Activated naive CD4-positive, alpha-beta T cell treated with anti-CD3 and anti-CD28 coated beads, Interleukin-2, amount 50 U/mL, for 24 hours (primary cell): ENCODE measurements around the gene TRIM25.
"Not testable (repeated sequence)": the region's sequence is repeated elsewhere in the genome, so short reads cannot be mapped to it uniquely, and the experiment has no call there.

ENCODE experiments used
- H3K27ac Mint-ChIP-seq: one replicate; pipeline ENCODE4 v1.8.0; 2021; ENCODE audit warnings: mild to moderate bottlenecking, mixed read lengths
- H3K27me3 Mint-ChIP-seq: one replicate; pipeline ENCODE4 v1.8.0; 2021; ENCODE audit warnings: mixed read lengths
- H3K36me3 Mint-ChIP-seq: one replicate; pipeline ENCODE4 v1.8.0; 2021; ENCODE audit warnings: mixed read lengths
- H3K4me1 Mint-ChIP-seq: one replicate; pipeline ENCODE4 v1.8.0; 2021; ENCODE audit warnings: mixed read lengths
- H3K4me3 Mint-ChIP-seq: one replicate; pipeline ENCODE4 v1.8.0; 2021; ENCODE audit warnings: mild to moderate bottlenecking, mixed read lengths
- H3K9me3 Mint-ChIP-seq: one replicate; pipeline ENCODE4 v1.8.0; 2021; ENCODE audit warnings: mixed read lengths

The TRIM25 gene, protein sequence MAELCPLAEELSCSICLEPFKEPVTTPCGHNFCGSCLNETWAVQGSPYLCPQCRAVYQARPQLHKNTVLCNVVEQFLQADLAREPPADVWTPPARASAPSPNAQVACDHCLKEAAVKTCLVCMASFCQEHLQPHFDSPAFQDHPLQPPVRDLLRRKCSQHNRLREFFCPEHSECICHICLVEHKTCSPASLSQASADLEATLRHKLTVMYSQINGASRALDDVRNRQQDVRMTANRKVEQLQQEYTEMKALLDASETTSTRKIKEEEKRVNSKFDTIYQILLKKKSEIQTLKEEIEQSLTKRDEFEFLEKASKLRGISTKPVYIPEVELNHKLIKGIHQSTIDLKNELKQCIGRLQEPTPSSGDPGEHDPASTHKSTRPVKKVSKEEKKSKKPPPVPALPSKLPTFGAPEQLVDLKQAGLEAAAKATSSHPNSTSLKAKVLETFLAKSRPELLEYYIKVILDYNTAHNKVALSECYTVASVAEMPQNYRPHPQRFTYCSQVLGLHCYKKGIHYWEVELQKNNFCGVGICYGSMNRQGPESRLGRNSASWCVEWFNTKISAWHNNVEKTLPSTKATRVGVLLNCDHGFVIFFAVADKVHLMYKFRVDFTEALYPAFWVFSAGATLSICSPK

DNA sequence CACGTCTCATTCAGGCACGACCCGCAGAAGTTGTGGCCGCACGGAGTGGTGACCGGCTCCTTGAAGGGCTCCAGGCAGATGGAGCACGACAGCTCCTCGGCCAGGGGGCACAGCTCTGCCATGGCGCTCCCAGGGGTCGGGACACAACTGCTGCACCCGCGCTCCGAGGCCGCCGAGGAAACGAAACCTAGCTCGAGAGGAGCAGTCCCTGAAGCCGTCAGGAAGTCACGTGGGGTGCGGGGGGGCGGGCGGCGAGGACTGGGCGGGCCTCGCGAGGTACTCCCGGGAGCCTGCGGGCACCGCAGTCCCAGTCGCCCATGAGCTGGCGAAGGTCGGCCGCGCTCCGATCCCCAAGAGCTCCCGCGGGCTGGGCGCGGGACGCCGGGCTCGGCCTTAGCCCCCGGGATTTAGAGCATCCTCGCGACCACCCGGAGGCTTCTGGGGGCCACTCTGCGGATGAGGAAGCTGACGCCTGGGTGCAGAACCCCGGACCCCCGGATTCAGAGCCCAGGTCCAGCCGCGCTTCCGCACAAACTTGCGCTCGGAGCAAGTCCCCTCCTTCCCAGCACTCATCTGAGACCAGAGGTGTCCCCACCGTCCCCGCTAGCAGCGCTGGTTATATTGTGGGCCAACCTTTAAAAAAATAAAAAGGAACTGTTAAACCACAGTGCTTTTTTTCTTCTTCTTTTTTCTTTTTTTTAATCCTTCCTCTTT, at the start of gene TRIM25:
TRIM25 (minus strand) TSS at position 183 of the 714 bp plus-strand sequence; CDS start at position 122, 61 bp downstream.
- Mint-ChIP-seq H3K27me3 (no peaks in the 10 kb centered on the region), H3K9me3 (no peaks in the 10 kb centered on the region), H3K4me1 (peaks cover 68% of the 10 kb centered on the region), H3K4me3 (peak within 1 kb of the TSS; percentile 94), H3K36me3 (peaks cover 5% of the 10 kb centered on the region), H3K27ac (peak within 1 kb of the TSS; percentile 96)

DNA sequence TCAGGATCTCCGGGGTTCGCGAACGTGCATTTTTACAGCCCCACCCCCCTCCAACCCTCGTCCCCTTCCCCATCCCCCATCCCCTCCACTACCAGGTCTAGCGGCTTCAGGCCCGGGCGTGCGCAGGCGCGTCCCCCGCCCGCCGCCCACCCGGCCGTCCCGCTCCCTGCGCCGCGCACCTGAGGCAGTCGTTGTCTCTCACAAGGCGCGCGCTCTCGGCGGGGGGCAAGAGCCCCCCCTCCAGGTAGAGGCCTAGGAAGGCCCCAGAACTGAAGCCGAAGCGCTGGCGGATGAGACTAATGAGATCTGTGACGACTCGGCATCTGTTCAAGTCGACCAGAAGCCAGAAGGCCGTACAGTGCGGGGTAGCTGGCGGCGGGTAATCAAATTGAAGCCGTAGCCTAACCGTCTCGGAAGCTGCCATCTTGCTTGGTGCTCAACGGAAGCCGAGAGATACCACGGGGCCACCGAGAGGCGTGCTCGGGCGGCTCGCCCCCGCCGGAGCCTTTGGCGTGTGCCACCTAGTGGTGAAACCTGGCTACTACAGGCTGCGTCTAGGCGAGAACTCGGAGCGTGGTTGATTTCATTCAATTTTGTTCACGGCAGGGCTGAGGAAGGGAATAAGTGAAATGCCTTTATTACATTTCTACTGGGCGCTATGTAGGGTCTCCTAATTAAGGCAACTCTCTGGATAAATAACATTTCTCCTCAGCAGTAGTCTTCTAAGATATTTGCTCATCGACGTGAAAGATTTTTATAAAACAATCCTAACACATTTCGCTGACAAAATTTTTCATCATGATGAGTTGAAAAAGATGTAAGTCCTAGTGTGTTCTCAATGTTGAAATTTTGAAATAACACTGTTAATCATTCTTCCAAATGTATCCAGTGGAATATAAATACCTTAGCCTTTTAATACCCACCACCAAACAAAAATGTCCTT, 47.0 kb upstream of the TRIM25 start, which contains the start of gene COIL:
COIL (minus strand) TSS at position 455 of the 943 bp plus-strand sequence; CDS start at position 424, 31 bp downstream.
- Mint-ChIP-seq H3K36me3 (no peaks in the 10 kb centered on the region), H3K9me3 (no peaks in the 10 kb centered on the region), H3K27ac (peak within 1 kb of the TSS; percentile 92), H3K4me1 (peaks cover 21% of the 10 kb centered on the region), H3K27me3 (no peaks in the 10 kb centered on the region), H3K4me3 (peak within 1 kb of the TSS; percentile 87)

DNA sequence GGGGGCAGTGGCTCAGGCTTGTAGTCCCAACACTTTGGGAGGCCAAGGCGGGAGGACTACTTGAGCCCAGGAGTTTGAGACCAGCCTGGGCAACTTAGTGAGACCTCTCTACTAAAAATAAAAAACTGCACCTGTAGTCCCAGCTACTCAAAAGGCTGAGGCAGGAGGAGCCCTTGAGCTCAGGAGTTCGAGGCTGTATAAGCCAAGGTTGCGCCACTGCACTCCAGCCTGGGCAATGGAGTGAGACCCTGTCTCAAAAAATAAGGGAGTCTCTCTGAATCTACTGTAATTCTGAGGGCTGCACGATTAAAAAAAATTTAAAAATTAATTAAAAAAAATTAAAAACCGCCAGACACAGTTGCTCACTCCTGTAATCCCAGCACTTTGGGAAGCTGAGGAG, 43.1 kb upstream of the TRIM25 start:
- Mint-ChIP-seq H3K27me3 (no peaks in the 10 kb centered on the region), H3K27ac (no peak overlapping the region), H3K4me1 (peaks cover 26% of the 10 kb centered on the region), H3K4me3 (no peak overlapping the region), H3K36me3 (no peaks in the 10 kb centered on the region), H3K9me3 (no peaks in the 10 kb centered on the region)

DNA sequence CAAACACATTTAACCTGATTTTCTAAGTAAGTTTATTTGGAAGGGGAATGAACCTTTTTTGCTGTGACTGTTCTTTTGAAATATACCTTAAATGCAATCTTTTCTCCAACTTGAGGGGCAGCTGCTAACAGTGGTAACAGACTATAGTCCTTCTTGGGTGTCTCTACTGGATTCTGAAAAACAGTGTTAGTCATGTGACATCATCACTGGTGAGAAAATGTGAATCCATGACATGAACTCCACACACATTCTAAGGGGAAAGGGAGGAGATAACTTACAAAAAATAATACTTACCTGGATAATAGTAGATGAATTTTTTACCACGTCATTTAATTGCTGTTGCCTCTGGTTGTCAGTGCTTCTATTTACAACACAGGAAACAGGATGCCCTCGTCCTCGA, 35.7 kb upstream of the TRIM25 start:
- H3K4me3 Mint-ChIP-seq = no peak overlapping the region
- peaks cover 4% of the 10 kb centered on the region for H3K36me3 Mint-ChIP-seq
- no peaks in the 10 kb centered on the region for H3K27me3 Mint-ChIP-seq
- no peaks in the 10 kb centered on the region for H3K9me3 Mint-ChIP-seq
- H3K27ac Mint-ChIP-seq = no peak overlapping the region
- H3K4me1 Mint-ChIP-seq = peaks cover 12% of the 10 kb centered on the region

DNA sequence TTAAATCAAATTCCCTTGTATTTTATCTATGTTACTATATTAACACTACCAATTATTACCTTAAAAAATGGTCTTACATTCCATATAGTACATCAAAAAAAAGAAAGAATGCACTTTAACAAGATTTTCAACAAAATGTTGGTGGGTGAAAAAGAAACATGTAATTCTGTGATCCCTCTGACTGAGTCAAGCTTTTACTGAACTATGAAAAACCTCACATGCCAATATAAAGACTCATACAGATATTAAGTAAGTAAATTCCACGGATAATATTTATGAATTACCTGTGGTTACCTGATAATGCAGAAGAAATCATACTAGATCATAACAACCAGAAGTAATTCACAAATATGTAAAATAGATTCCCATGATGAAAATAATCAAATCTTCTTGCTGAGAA, 34.6 kb upstream of the TRIM25 start:
- Mint-ChIP-seq H3K27me3 (no peaks in the 10 kb centered on the region), H3K4me3 (no peak overlapping the region), H3K36me3 (peaks cover 4% of the 10 kb centered on the region), H3K9me3 (no peaks in the 10 kb centered on the region), H3K4me1 (peaks cover 9% of the 10 kb centered on the region), H3K27ac (no peak overlapping the region)

DNA sequence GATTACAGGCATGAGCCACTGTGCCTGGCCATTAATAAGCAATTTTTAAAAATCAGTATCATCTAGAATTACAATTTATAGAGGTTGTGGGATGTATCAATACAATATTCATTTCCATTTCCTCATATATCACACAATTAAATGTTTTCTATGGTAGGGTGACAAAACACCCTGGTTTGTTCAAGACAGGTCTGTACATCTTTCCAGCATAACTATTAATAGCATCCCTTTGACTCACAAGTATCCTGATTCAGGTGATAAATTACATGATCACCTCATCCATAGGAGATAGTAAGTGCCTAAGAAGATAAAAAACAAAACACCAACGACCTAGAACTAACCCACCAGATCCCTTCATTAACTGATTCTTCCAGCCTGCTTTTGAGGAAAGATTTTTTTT, 33.9 kb upstream of the TRIM25 start:
- H3K4me1 Mint-ChIP-seq = peaks cover 7% of the 10 kb centered on the region
- peaks cover 6% of the 10 kb centered on the region for H3K36me3 Mint-ChIP-seq
- H3K4me3 Mint-ChIP-seq = no peak overlapping the region
- H3K27me3 Mint-ChIP-seq = no peaks in the 10 kb centered on the region
- H3K9me3 Mint-ChIP-seq = no peaks in the 10 kb centered on the region
- no peak overlapping the region for H3K27ac Mint-ChIP-seq

DNA sequence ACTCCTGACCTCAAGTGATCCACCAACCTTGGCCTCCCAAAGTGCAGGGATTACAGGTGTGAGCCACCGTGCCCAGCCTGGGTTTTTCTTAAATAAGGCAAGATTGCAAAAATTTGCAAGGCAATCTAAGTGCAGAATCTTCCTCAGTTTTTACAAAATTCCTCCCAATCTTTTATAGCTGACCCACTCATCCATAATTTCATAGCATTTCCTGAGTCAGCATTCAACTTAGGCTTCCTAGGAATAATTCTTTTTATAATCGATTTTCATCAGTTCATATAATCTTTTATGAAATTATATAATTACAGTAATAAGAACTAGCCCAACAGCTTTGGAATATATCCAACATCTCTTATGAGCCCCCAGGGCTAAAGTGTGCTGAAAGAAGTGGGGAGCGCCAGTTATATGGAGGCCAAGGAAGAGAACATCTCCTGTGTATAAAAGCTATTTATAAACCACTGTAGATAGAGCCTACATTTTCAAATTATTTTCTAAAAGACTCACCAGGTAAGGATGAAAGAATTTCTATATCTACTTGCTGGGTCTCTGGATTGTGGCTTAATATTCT, 32.2 kb upstream of the TRIM25 start:
- Mint-ChIP-seq H3K27me3 (no peaks in the 10 kb centered on the region), H3K9me3 (no peaks in the 10 kb centered on the region), H3K27ac (no peak overlapping the region), H3K4me3 (no peak overlapping the region), H3K36me3 (peaks cover 6% of the 10 kb centered on the region), H3K4me1 (peaks cover 7% of the 10 kb centered on the region)

DNA sequence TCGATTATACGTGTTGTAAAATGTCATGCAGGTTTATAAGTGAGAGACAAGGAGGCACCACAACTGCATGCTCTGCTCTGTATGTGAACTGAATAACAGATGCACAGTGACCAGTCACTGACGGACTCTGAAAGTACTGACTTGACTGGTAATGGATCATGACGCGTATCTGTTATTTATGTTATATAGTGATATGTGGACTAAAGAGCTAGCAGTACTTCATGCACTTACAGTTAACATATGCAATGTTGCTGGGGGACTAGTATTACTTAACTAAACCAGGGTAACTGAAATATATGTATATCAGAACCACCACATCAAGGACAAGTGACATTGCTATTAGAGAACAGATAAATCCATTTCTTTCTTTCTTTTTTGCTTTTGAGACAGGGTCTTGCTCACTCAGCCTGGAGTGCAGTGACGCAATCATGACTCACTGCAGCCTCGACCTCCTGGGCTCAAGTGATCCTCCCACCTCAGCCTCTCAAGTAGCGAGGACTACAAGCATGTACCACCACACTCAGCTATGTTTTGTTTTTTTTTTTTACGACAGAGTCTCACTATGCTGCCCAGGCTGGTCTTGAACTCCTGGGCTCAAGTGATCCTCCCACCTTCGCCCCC, 29.8 kb upstream of the TRIM25 start:
- H3K36me3 Mint-ChIP-seq = peaks cover 2% of the 10 kb centered on the region

DNA sequence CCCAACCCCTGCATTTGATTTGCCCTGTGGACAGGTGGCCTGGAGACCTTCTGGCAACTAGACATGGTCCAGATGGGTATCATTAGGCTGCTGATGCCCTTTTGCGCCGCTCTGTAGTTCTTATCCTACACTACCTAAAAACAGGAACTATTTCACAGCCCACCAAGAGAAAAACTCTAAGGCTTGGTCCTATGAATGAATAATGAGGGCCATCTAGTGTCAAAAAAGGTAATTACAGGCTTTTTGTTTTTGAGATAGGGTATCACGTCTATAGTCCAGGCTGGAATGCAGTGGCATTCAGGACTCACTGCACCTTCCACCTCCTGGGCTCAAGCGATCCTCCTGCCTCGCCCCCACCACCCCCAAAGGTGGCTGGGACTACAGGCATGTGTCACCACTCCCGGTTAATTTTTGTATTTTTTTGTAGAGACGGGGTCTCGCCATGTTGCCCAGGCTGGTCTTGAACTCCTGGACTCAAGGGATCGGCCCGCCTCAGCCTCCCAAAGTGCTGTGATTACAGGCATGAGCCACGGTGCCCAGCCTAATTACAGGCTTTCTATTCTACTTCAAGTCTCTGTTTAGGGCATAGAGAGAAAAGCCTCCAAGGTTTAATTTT, 26.1 kb upstream of the TRIM25 start:
- peaks cover 7% of the 10 kb centered on the region for H3K4me1 Mint-ChIP-seq
- no peaks in the 10 kb centered on the region for H3K9me3 Mint-ChIP-seq
- no peak overlapping the region for H3K4me3 Mint-ChIP-seq
- no peaks in the 10 kb centered on the region for H3K27me3 Mint-ChIP-seq
- no peak overlapping the region for H3K27ac Mint-ChIP-seq
- H3K36me3 Mint-ChIP-seq = peaks cover 12% of the 10 kb centered on the region

More for the DNA sequence above, 29.8 kb upstream of the TRIM25 start:
- H3K4me1 Mint-ChIP-seq = no peaks in the 10 kb centered on the region
- H3K4me3 Mint-ChIP-seq = no peak overlapping the region
- no peaks in the 10 kb centered on the region for H3K27me3 Mint-ChIP-seq
- no peaks in the 10 kb centered on the region for H3K9me3 Mint-ChIP-seq
- H3K27ac Mint-ChIP-seq = no peak overlapping the region

DNA sequence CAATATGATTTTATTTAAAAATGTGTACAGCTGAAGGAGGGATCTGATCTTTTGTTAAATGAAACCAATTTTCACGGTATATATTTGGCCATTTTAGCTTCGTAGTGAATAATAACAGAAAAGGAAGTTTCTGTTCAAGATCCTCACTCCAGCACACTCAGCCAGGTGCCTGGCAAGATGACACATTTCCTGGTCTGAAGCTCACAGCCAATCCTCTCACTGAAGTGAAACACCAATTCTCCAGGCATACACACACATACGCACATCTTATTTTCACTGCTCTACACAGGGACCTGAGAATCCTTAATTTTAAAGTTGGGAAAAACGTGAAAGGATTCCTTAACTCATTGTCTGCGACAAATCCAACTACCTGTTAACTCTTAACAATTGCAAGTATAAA, 24.4 kb upstream of the TRIM25 start:
- H3K9me3 Mint-ChIP-seq, H3K4me3 Mint-ChIP-seq, H3K27ac Mint-ChIP-seq, H3K27me3 Mint-ChIP-seq, H3K4me1 Mint-ChIP-seq: not testable (repeated sequence)
- H3K36me3 Mint-ChIP-seq = peaks cover 21% of the 10 kb centered on the region

DNA sequence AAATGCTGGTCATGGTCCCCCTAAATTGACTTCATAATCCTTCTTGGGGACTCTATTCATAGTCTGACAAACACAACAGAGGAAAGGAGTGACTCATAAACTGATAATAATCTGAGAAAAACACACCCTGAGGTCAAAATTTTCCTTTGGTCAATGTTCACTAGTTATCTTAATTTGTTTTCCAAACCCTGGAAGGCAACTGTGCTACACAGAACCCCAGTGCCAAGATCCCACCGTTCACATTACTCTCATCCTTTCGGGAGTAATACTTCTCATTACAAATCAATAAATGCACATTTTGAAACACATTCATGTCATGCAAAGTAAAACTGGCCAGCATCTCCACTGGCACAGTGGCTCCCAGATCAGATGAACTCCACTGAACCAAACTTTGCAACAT, 23.8 kb upstream of the TRIM25 start:
- Mint-ChIP-seq H3K27me3 (no peaks in the 10 kb centered on the region), H3K9me3 (no peaks in the 10 kb centered on the region), H3K36me3 (peaks cover 19% of the 10 kb centered on the region), H3K4me1 (peaks cover 7% of the 10 kb centered on the region), H3K27ac (no peak overlapping the region), H3K4me3 (no peak overlapping the region)

DNA sequence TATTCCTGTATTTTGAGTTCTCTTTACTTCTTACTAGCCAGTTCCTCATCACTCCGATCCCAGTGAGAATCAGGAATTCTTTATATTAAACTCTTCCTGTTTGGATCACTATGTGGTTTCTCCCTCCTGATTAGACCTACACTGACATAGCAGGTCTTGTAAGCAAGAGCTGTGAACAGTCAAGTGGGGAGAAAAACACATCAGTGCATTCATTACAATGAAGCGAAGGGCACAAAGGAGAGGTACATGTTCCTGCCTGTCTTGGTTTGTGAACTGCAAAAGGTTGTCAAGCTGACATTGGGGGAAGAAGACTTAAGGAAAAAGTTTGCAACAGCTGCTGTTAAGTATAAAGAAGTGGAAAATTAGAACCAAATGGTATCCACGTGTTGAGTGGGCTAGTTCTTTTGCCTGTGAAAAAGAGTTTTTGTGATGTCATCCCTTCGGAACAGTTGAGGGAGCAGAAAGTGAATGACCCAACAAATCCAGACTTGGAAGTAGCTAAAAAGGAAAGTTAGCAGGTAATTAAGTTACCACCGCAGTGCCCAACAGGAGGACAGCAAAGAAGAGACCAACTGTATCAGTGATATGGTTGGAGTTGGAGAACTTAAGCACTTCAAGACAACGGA, 23.0 kb upstream of the TRIM25 start:
- H3K36me3 Mint-ChIP-seq = peaks cover 19% of the 10 kb centered on the region
- H3K4me3 Mint-ChIP-seq = no peak overlapping the region

DNA sequence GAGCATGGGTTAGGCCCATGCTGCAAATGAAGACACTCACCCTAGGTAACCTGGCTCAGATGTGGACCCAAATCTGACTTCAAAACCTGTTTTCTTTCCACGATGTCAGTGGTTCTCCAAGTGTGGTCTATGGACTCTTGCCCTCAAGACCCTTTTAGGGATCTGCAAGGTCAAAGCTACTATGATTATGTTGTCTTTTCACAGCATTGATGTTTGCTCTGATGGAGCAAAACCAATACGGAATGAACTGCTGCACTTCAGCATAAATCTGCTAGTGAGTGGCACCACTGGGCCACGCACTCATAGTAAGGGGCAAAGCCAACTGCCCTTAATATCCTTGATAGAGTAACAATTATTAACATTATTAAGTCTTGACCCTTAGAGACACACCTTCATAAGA, 21.6 kb upstream of the TRIM25 start:
- Mint-ChIP-seq H3K27me3 (no peaks in the 10 kb centered on the region), H3K36me3 (peaks cover 19% of the 10 kb centered on the region), H3K27ac (no peak overlapping the region), H3K9me3 (no peaks in the 10 kb centered on the region), H3K4me1 (peaks cover 7% of the 10 kb centered on the region), H3K4me3 (no peak overlapping the region)

More for the DNA sequence above, 23.0 kb upstream of the TRIM25 start:
- peaks cover 7% of the 10 kb centered on the region for H3K4me1 Mint-ChIP-seq
- no peaks in the 10 kb centered on the region for H3K27me3 Mint-ChIP-seq
- no peaks in the 10 kb centered on the region for H3K9me3 Mint-ChIP-seq
- no peak overlapping the region for H3K27ac Mint-ChIP-seq

DNA sequence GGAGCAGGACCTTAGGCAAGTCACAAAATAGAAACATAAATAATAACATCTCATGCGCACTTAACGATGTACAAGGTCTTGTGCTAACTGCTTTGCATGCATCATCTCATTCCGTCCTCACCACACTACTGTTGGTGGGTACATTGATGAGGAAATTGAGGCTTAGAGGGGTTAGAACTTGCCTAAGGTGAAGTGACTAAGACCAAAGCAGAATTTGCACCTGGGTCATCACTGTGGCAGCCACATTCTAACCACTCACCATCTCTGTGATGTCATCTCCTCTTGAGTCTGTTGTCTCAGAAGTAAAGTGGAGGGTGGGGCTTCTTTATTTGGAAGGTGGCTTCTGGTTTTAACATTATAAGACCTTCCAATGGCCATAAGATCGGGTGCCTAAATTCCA, 20.4 kb upstream of the TRIM25 start:
- Mint-ChIP-seq H3K27me3 (no peaks in the 10 kb centered on the region), H3K36me3 (peaks cover 22% of the 10 kb centered on the region), H3K27ac (no peak overlapping the region), H3K4me1 (peaks cover 7% of the 10 kb centered on the region), H3K9me3 (no peaks in the 10 kb centered on the region), H3K4me3 (no peak overlapping the region)
